NOMO-1 treated with DMSO at 0.1 percent for 48 hours (cell line): Measurements from ENCODE around the gene ANKRD1.
"Not testable (repeated sequence)": the region's sequence is repeated elsewhere in the genome, so short reads cannot be mapped to it uniquely, and the experiment has no call there.

ENCODE experiments used
- DNase-seq: peaks from one replicate; lab custom pipeline; 2025; ENCODE audit not compliant: unreplicated experiment; lab: John Stamatoyannopoulos, UW

Gene ANKRD1

GRCh38 chr10:90912854-90913479 lies 7.9 kb downstream of the ANKRD1 start:
- no peak for DNase-seq

DNA sequence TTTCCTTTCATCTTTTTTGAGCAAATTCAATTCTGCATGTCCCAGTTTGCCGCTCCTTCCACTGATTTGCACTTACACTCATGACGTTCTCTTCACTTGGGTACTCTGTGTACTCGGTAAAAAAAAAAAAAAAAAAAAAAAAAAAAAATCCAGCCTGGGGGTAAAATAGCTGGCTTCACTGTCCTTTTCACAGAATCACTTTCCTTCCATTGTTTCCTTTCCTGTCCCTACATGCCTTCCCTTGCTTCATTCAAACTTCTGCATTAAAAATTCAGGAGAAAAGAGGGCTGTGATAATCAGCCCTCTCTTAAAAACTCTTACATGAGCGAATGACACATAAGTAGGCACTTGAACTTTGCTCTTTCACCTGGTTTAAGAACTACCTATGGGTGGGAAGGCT lies 8.7 kb downstream of the ANKRD1 start:
- no peak for DNase-seq

DNA sequence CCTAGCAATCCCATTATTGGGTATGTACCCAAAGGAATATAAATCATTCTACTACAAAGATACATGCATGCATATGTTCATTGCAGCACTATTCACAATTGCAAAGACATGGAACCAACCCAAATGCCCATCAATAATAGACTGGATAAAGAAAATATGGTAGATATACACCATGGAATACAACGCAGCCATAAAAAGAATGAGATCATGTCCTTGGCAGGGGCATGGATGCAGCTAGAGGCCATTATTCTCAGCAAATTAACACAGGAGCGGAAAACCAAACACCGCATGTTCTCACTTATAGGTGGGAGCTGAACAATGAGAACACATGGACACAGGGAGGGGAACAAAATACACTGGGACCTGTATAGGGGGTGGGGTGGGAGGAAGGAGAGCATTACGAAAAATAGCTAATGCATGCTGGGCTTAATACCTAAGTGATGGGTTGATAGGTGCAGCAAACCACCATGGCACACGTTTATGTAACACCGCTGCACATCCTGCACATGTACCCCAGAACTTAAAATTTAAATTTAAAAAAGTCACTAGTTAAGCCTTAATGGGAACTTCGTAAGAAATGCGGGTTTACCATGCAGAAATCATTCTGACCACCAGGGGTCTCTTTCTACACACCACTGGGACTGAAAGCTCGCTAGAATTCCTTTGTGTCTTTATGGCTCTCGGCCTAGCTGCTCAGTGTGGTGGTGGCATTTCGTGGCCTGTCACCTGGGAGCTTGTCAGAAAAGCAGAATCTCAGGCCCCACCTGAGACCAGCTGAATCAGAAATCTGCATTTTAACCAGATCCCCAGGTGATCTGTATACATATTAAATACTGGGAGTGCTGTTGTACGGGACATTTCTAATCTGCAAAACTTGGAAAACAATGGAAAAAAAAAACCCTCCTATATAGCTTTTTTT lies 9.5 kb downstream of the ANKRD1 start:
- DNase-seq, result peak; percentile 43

GRCh38 chr10:90906596-90906995 lies 14.3 kb downstream of the ANKRD1 start:
- no peak for DNase-seq

GRCh38 chr10:90905925-90906324 lies 15.0 kb downstream of the ANKRD1 start:
- no peak for DNase-seq

GRCh38 chr10:90896916-90897315 lies 24.0 kb downstream of the ANKRD1 start:
- not testable (repeated sequence) for DNase-seq

GRCh38 chr10:90893190-90893589 lies 27.7 kb downstream of the ANKRD1 start:
- DNase-seq, result no peak

DNA sequence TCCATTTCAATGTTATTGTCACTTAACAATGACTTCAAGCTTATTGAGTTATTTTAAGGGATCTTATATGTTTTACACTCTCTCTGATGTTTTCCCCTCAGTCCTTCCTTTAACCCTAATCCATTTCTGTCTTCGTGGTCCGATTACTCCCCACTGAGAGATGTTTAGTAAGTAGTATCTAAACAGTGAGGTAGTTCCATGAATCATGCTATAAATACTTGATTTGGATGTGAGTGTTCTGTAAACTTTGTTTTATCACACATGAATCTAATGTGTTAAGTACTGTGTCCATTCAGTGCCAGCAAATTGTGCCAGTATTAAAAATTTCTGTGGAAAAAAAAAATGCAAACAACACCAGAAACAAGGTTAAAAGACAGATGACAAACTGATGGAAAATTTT lies 30.5 kb downstream of the ANKRD1 start:
- DNase-seq, result no peak

DNA sequence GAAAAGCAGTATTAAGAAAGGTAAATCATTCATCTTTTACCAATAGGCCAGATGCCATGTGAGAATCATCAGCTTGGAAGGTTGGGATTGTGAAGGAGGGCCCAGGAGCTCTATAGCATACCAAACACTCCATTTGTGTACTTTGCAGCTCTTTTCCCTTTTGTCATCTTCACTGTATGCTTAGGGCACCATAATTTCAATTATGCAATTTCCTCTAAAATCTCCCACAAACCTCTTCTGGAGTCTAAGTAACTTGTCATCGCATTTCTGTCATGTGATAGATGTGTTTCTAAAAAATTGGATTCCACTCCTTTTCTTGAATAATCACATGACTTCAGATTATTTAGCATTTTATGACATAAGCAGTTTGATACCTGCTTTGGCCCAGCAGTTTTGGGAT lies 31.3 kb downstream of the ANKRD1 start:
- no peak for DNase-seq

DNA sequence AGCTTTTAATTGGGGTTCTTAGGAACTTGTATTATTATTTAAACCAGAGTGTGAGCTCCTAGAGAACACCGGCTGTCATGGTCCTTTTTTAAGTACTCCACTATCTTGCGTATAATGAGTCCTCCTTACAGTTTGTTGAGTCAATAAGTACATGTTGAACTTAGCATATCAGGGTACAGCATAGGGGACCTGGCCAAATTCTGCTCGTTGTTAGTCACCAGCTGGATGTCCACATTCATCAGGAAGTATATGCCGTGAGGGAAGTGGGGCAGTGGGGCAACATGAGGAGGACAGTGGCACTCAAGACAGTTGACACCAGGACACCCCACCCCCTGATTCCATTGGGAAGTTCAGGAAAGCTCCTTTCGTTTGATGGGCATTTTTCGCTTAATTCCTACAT lies 32.5 kb downstream of the ANKRD1 start:
- DNase-seq, result no peak

- DNase-seq, result no peak
These were observed 33.3 kb downstream of the ANKRD1 start for GRCh38 chr10:90887555-90887954.

- DNase-seq, result no peak
These were observed 35.7 kb downstream of the ANKRD1 start for GRCh38 chr10:90885176-90885575.

DNA sequence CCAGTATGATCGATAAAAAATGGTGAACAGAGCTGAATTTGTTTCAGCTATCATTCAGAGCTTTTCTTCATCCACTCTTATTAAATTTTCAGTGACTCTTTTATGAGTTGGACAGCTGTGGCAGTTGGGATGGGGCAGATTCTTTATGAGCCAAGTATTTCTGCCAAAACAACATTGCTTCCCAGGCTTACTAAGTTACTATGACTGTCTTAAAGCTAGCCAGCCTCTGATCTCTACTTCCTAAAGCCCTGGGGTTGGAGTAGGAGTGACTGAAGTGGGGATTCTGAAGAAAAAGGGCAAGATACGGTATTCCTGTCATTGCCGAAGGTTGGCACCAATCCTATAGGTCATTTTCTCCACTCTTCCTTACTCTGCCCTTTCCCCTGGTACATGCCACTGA lies 36.5 kb downstream of the ANKRD1 start:
- DNase-seq, result no peak

DNA sequence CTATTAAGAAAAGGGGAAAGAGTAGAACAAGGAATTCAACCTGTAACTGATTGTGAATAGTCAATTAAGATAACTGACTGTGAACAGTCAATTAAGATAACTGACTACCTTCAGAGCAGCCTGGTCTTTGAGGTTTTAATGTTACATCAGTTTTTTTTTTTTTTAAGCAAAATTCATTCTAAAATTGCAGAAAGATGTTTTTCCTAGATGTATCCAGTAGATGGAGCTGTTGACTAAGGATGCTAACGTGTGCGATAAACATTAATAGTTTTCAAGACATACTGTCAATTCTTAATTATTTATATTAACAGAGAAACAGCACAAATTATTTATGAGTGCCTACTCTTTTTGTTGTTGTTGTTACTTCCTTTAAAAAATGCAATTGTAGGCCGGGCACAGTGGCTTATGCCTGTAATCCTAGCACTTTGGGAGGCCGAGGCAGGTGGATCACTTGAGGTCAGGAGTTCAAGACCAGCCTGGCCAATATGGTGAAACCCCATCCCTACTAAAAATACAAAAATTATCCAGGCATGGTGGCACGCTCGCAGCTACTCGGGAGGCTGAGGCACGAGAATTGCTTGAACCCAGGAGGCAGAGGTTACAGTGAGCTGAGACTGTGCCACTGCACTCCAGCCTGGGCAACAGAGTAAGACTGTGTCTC lies 40.7 kb downstream of the ANKRD1 start:
- DNase-seq, result peak; percentile 48

DNA sequence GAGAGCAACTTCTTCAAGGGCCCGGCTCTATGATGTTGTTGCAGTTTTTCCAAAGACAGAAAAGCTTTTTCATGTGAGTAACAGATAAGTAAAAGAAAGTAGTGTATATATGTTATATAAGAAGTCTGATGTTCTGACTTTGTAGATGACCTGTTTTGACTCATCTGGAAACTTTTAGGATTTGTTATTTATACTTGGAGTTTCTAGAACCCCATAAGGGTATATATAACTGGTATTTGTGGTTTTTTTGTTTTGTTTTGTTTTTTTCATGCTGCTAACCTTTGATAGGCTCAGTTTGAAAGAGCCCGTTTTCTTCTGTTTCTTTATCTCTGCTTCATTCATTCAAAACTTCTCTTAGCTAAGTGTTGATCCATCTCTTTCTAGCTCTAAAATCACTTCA lies 41.8 kb downstream of the ANKRD1 start:
- DNase-seq, result no peak

- no peak for DNase-seq
These were observed 48.3 kb downstream of the ANKRD1 start for GRCh38 chr10:90872648-90873020.

GRCh38 chr10:90871766-90872647 lies 48.9 kb downstream of the ANKRD1 start, which contains the start of gene RPP30:
TSS of gene RPP30 (plus strand) at chr10:90871974. CDS start at chr10:90871987, 13 bp downstream.
- peak; percentile 67 for DNase-seq

DNA sequence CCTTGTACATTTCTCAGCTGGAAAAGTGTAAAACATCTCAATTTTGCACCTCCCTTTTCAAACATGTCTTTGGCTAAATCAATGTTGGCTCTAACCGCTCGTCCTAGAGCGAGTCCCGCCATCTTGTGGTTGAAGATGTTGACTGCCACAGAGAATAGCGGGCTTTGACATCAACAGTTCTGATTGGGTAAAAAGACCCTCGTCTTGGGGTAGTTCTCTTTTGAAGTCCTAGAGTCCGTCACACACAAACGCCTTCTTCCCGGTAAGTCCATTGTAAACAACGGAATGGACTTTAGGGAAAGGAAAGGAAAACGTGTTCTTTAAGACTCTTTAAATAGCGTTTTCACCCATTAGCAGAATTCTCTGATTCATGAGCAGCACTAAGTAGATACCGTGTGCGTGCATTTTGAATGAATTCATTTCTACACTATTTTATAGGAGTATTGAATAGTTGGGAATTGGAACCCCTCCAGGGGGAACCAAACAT lies 49.6 kb downstream of the ANKRD1 start:
- peak; percentile 62 for DNase-seq

DNA sequence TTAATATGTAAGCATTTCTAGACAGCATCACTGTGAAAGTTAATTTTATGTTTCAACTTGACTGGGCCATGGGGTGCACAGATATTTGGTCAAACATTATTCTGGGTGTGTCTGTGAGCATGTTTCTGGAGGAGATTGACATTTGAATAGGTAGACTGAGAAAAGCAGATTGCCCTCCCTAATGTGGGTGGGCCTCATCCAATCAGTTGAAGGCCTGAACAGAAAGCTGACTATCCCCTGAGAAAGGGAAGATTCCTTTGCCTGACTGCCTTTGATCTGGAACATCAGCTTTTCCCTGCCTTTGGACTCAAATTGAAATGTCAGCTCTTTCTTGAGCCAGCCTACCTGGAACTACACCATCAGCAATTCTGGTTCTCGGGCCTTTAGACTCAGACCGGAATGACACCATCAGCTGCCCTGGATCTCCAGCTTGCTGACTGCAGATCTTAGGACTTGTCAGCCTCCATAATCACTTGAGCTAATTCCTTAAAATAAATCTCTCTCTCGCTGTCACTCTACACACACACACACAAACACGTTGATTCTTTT lies 54.8 kb downstream of the ANKRD1 start:
- no peak for DNase-seq

- peak; percentile 4 for DNase-seq
These were observed 55.5 kb downstream of the ANKRD1 start for GRCh38 chr10:90865401-90865800.
